H1 (cell line): ENCODE measurements around the gene SDF2L1. TPM values are rescaled to one million over a fixed set of nuclear protein-coding genes. Genes with fewer than 3 reads are reported as not detected.

ENCODE experiments used
- CTCF ChIA-PET: fragments of 300-600 bp; sonication (Branson Sonifier 250); formaldehyde crosslinking; loops from one replicate; lab custom pipeline; 2021; ENCODE audit not compliant: partially characterized antibody; lab: Charles Lee
- POLR2A ChIA-PET: fragments of 300-600 bp; sonication (Branson Sonifier 250); formaldehyde crosslinking; loops from one replicate; lab custom pipeline; 2021; ENCODE audit warnings: inconsistent platforms; ENCODE audit not compliant: partially characterized antibody; lab: Charles Lee
- DNase-seq, 2 experiments: peaks; one replicate each; pipeline versions ENCODE4 v3.0.0 to v3.0.0-alpha.2; 2010 to 2022; ENCODE audit warnings: low spot score in 2 of 2, low read depth in 1 of 2, mixed read lengths in 1 of 2
- FAIRE-seq: peaks from 2 replicates; lab custom pipeline; 2011; peaks lifted over from hg19 to GRCh38; lab: Jason Lieb, UNC
- H2AFZ ChIP-seq: 2 replicates; pipeline ENCODE4 v1.8.1; 2012; ENCODE audit warnings: low read length, inconsistent platforms
- H2AK5ac ChIP-seq: 2 replicates; pipeline ENCODE4 v1.6.1; 2013; ENCODE audit warnings: low read depth, low read length
- H2BK120ac ChIP-seq: replicated peaks from 2 replicates; pipeline ENCODE3; 2013; ENCODE audit warnings: low read depth, low read length, inconsistent platforms
- H2BK12ac ChIP-seq: 2 replicates; pipeline ENCODE4 v1.6.1; 2013; ENCODE audit warnings: low read depth, low read length
- H2BK15ac ChIP-seq: 2 replicates; pipeline ENCODE4 v1.6.1; 2013; ENCODE audit warnings: low read length
- H2BK20ac ChIP-seq: 2 replicates; pipeline ENCODE4 v1.6.1; 2013; ENCODE audit warnings: low read length
- H2BK5ac ChIP-seq: 2 replicates; pipeline ENCODE4 v1.6.1; 2013; ENCODE audit warnings: low read depth, low read length
- H3K14ac ChIP-seq: 2 replicates; pipeline ENCODE4 v1.6.1; 2013; ENCODE audit warnings: inconsistent platforms; ENCODE audit not compliant: insufficient read length
- H3K18ac ChIP-seq: 2 replicates; pipeline ENCODE4 v1.6.1; 2013; ENCODE audit warnings: low read length; ENCODE audit errors: extremely low read depth
- H3K23ac ChIP-seq: 2 replicates; pipeline ENCODE4 v1.6.1; 2013; ENCODE audit warnings: inconsistent platforms; ENCODE audit not compliant: insufficient read length
- H3K23me2 ChIP-seq: 2 replicates; pipeline ENCODE4 v1.6.1; 2013; ENCODE audit warnings: low read depth, low read length
- H3K27ac ChIP-seq: 2 replicates; pipeline ENCODE4 v1.6.1; 2011; ENCODE audit warnings: low read depth, low read length, inconsistent platforms
- H3K27me3 ChIP-seq, 4 experiments: replicated peaks in 1 of 4; 1 replicate in 1 of 4; 2 replicates in 3 of 4; pipeline versions ENCODE4 v1.6.1 to v1.8.1; 2011 to 2013; ENCODE audit warnings: low read length in 3 of 4, mild to moderate bottlenecking in 3 of 4, inconsistent platforms in 2 of 4, mixed read lengths in 2 of 4, moderate library complexity in 1 of 4; ENCODE audit not compliant: control insufficient read depth in 3 of 4, insufficient read depth in 3 of 4; ENCODE audit errors: extremely low read depth in 1 of 4
- H3K36me3 ChIP-seq, 4 experiments: 2 replicates each; pipeline versions ENCODE4 v1.6.1 to v1.8.1; 2011 to 2013; ENCODE audit warnings: mild to moderate bottlenecking in 4 of 4, low read length in 3 of 4, moderate library complexity in 2 of 4, control low read depth in 1 of 4, inconsistent platforms in 1 of 4; ENCODE audit not compliant: insufficient read depth in 4 of 4, control insufficient read depth in 2 of 4
- H3K4ac ChIP-seq: replicated peaks from 2 replicates; pipeline ENCODE3; 2013; ENCODE audit warnings: low read length, low read depth, mixed read lengths, inconsistent platforms; ENCODE audit not compliant: insufficient read length
- H3K4me1 ChIP-seq, 4 experiments: replicated peaks in 1 of 4; 1 replicate in 1 of 4; 2 replicates in 3 of 4; pipeline versions ENCODE4 v1.6.1 to v1.8.1; 2011 to 2013; ENCODE audit warnings: low read length in 3 of 4, inconsistent platforms in 2 of 4, mixed read lengths in 1 of 4; ENCODE audit not compliant: insufficient read depth in 4 of 4, control insufficient read depth in 3 of 4
- H3K4me2 ChIP-seq, 2 experiments: 2 replicates each; pipeline versions ENCODE4 v1.6.1 to v1.8.1; 2011 to 2013; ENCODE audit warnings: low read depth in 2 of 2, low read length in 2 of 2, control low read depth in 1 of 2, inconsistent platforms in 1 of 2, mild to moderate bottlenecking in 1 of 2; ENCODE audit not compliant: insufficient read depth in 1 of 2
- H3K4me3 ChIP-seq, 4 experiments: fragments of 200-600, 300-600 bp in 1 of 4; sonication (generic), shearing (Covaris generic), sonication (Bioruptor Twin) in 1 of 4; 2 replicates each; pipeline versions ENCODE4 v1.5.1 to v1.8.1; 2011 to 2016; ENCODE audit warnings: low read length in 4 of 4, low read depth in 3 of 4, control low read depth in 2 of 4, inconsistent platforms in 2 of 4, mild to moderate bottlenecking in 2 of 4, mixed read lengths in 1 of 4, moderate library complexity in 1 of 4; ENCODE audit not compliant: insufficient read depth in 2 of 4; ENCODE audit errors: extremely low read depth in 1 of 4
- H3K56ac ChIP-seq: replicated peaks from 2 replicates; pipeline ENCODE3; 2013; ENCODE audit warnings: low read depth, mild to moderate bottlenecking, mixed read lengths, low read length, inconsistent platforms; ENCODE audit not compliant: insufficient read length
- H3K79me1 ChIP-seq: 2 replicates; pipeline ENCODE4 v1.6.1; 2013; ENCODE audit warnings: low read depth, low read length, control low read depth
- H3K79me2 ChIP-seq, 2 experiments: 2 replicates each; pipeline versions ENCODE4 v1.6.1 to v1.8.1; 2012 to 2013; ENCODE audit warnings: low read length in 2 of 2, mild to moderate bottlenecking in 2 of 2, inconsistent platforms in 1 of 2; ENCODE audit not compliant: insufficient read depth in 2 of 2, control insufficient read depth in 1 of 2
- H3K9ac ChIP-seq, 4 experiments: replicated peaks in 1 of 4; 1 replicate in 1 of 4; 2 replicates in 3 of 4; pipeline versions ENCODE4 v1.6.1 to v1.8.1; 2011 to 2013; ENCODE audit warnings: low read depth in 3 of 4, low read length in 3 of 4, control low read depth in 2 of 4, mild to moderate bottlenecking in 2 of 4, moderate library complexity in 2 of 4, inconsistent platforms in 1 of 4; ENCODE audit errors: extremely low read depth in 1 of 4
- H3K9me3 ChIP-seq, 2 experiments: 2 replicates each; pipeline versions ENCODE4 v1.6.1 to v1.8.1; 2012 to 2013; ENCODE audit warnings: mild to moderate bottlenecking in 2 of 2, moderate library complexity in 2 of 2, control low read depth in 1 of 2, inconsistent platforms in 1 of 2, low read depth in 1 of 2, low read length in 1 of 2, mixed read lengths in 1 of 2; ENCODE audit not compliant: insufficient read depth in 2 of 2
- H4K20me1 ChIP-seq, 2 experiments: replicated peaks in 1 of 2; 2 replicates each; pipeline versions ENCODE3 to v1.8.1; 2011 to 2013; ENCODE audit warnings: inconsistent platforms in 2 of 2, low read length in 2 of 2, mild to moderate bottlenecking in 1 of 2; ENCODE audit not compliant: insufficient read depth in 2 of 2, control insufficient read depth in 1 of 2
- H4K5ac ChIP-seq: 2 replicates; pipeline ENCODE4 v1.6.1; 2013; ENCODE audit warnings: low read length, low read depth, mixed read lengths, inconsistent platforms; ENCODE audit not compliant: insufficient read length
- H4K8ac ChIP-seq: 2 replicates; pipeline ENCODE4 v1.8.0; 2013; ENCODE audit warnings: mild to moderate bottlenecking, moderate library complexity, low read length, inconsistent platforms; ENCODE audit not compliant: insufficient read depth; ENCODE audit errors: extremely low read depth
- H4K91ac ChIP-seq: replicated peaks from 2 replicates; pipeline ENCODE3; 2013; ENCODE audit warnings: low read length, mixed read lengths, inconsistent platforms; ENCODE audit not compliant: insufficient read length
- KDM4A ChIP-seq: IDR thresholded peaks from one replicate; pipeline ENCODE4 v1.7.1; 2012; ENCODE audit warnings: low read depth, mild to moderate bottlenecking, moderate library complexity, low read length, inconsistent platforms; ENCODE audit not compliant: severe bottlenecking
- TEAD4 ChIP-seq: IDR thresholded peaks from 2 replicates; pipeline ENCODE4 v1.6.1; 2012; ENCODE audit warnings: low read depth, low read length, inconsistent platforms, mixed read lengths
- WGBS, 2 experiments: shearing (Covaris generic) in 1 of 2; methylation state at CpG; one replicate each; pipeline versions ENCODE4 v1.1.6 to v1.1.7; 2013 to 2015; ENCODE audit warnings: low lambda C conversion rate in 2 of 2, mixed read lengths in 2 of 2, inconsistent platforms in 1 of 2, low coverage in 1 of 2, missing lambda C conversion rate in 1 of 2; ENCODE audit not compliant: insufficient replicate concordance in 2 of 2, insufficient coverage in 1 of 2, insufficient read length in 1 of 2; ENCODE audit errors: extremely low coverage in 1 of 2, missing lambda C conversion rate in 1 of 2; 5-methylcytosine and 5-hydroxymethylcytosine counted together
- polyA plus RNA-seq, 7 experiments: library from polyadenylated mRNA; depleted of rRNA in 3 of 7; stranded (reverse) in 5 of 7; unstranded in 2 of 7; fragments of >200 nt in 5 of 7; fragments of 200-250 nt in 2 of 7; gene quantifications; 1 replicate in 5 of 7; 2 replicates in 1 of 7; 4 replicates in 1 of 7; pipeline versions ENCODE4 v1.2.1 to v1.2.3, GENCODE V29; 2011 to 2013; ENCODE audit warnings: missing spikeins in 2 of 7, mixed read lengths in 2 of 7
- total RNA-seq: library from RNA; stranded (reverse); fragmentation: NEBNext Ultra II Directional; extraction: Animal tissue kit (Norgen Biotek cat#: 25700); gene quantifications from 2 replicates; pipeline ENCODE4 v1.2.1, GENCODE V29; 2021

The SDF2L1 gene
- total and polyA plus RNA-seq, 2 of the 8 experiments (the other 6 are each of a cell fraction or from before 2014, with no cell fraction given), result 51.1 to 59.6 TPM

DNA sequence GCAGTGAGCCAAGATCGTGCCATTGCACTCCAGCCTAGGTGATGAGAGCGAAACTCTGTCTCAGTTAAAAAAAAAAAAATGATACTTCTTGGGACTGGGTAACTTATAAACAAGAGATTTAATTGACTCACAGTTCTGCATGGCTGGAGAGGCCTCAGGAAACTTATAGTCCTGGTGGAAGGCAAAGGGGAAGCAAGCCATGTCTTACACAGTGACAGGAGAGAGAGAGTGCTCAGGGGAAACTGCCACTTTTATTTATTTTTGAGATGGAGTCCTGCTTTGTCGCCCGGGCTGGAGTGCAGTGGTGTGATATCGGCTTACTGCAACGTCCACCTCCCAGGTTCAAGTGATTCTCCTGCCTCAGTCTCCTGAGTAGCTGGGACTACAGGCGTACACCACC is 8.2 kb downstream of the SDF2L1 start:
- WGBS, 2 experiments, result 86% methylated on average over 7 of the region's 7 CpGs; no CpG with 5 or more reads in 1 of the 2 experiments
- Histone ChIP-seq H2BK120ac (no peak overlapping the region), H4K91ac (no peak overlapping the region), H2AK5ac (no peak overlapping the region), H3K4me2 (peak overlapping the region in 1 of 2 experiments; percentile 97; a peak in 2 of 4 replicates), H3K4me1 (peaks cover 3 to 14% (median 7%) of the 10 kb centered on the region in 4 experiments; a peak in 6 of 7 replicates), H4K8ac (no peak overlapping the region), H3K27me3 (no peaks in the 10 kb centered on the region), H4K20me1 (peaks cover 7 to 13% of the 10 kb centered on the region in 2 experiments), H2BK15ac (no peak overlapping the region), H4K5ac (no peak overlapping the region), H3K23ac (no peak overlapping the region), H3K56ac (no peak overlapping the region), H3K79me2 (peaks cover 0 to 4% of the 10 kb centered on the region in 2 experiments; a peak in 1 of 4 replicates), H3K27ac (no peak overlapping the region), H2BK20ac (no peak overlapping the region), H2AFZ (no peak overlapping the region), H3K79me1 (peaks cover 7% of the 10 kb centered on the region; the same call in 1 of the 2 replicates), H2BK12ac (no peak overlapping the region), H2BK5ac (no peak overlapping the region), H3K9me3 (no peaks in the 10 kb centered on the region), H3K18ac (no peak overlapping the region), H3K36me3 (peaks cover 10 to 15% (median 14%) of the 10 kb centered on the region in 4 experiments; a peak in 6 of 8 replicates), H3K4ac (no peak overlapping the region), H3K4me3 (peak overlapping the region in 1 of 4 experiments; percentile 80; a peak in 1 of 8 replicates), H3K14ac (no peak overlapping the region), H3K9ac (no peak overlapping the region), H3K23me2 (peaks cover 5% of the 10 kb centered on the region; the same call in 1 of the 2 replicates)
- no peak for TF ChIP-seq KDM4A
- TF ChIP-seq TEAD4, result no peak
- POLR2A ChIA-PET, result interaction anchor here (0.8 to 5.9 kb wide), 4 partner anchors 8 to 35 kb away, joined by 3 to 42 read pairs (median 4); partner anchors contain the start of genes PPIL2 and SDF2L1
- DNase-seq, result no peak
- CTCF ChIA-PET, result interaction anchor here (4.1 to 22.2 kb wide), 2 partner anchors 8 to 23 kb away, joined by 22 to 499 read pairs; partner anchors contain the start of genes CCDC116, SDF2L1 and YDJC
- FAIRE-seq, result no peak
